ENCODE measurements around the gene NFYB.

DNA sequence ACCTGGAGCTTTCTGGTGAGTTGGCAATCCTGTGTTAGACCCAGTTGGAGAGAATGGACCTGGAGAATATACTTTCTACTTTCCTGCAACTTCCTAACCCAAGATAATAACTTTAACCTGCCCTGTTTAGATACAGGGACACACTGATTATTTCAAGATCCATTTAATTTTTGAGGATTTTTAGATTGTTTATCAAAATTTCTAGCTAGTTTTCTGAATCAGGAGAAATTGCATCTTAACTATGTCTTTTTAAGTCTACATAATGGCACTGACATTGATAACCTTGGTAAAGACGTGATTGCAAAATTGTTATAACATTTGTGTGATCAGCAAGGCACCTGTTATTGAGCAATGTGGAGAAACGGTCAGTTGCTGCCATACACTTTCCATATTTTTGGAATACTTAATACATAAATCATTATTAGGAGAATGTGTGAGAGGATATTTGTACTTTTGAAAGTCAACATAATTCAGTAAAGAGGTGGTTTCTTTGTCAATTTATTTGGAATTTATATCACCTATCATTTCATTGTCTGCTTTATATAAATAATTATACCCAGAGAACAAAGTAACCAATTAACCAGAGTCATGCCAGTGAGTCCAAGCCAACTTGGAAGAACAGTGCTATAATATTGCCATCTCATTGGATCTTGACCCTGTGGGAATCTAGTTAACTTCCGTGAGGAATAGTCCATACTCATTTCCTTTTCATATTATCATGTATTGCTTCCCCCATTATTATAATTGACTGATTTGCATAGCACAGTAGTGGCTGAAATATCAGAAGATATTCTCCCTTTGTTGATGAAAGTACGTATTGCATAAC is 28.4 kb downstream of the NFYB start:
- TF ChIP-seq, protein P1, sequence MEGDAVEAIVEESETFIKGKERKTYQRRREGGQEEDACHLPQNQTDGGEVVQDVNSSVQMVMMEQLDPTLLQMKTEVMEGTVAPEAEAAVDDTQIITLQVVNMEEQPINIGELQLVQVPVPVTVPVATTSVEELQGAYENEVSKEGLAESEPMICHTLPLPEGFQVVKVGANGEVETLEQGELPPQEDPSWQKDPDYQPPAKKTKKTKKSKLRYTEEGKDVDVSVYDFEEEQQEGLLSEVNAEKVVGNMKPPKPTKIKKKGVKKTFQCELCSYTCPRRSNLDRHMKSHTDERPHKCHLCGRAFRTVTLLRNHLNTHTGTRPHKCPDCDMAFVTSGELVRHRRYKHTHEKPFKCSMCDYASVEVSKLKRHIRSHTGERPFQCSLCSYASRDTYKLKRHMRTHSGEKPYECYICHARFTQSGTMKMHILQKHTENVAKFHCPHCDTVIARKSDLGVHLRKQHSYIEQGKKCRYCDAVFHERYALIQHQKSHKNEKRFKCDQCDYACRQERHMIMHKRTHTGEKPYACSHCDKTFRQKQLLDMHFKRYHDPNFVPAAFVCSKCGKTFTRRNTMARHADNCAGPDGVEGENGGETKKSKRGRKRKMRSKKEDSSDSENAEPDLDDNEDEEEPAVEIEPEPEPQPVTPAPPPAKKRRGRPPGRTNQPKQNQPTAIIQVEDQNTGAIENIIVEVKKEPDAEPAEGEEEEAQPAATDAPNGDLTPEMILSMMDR (IDR thresholded peaks at IDR 0.05), result no peak
- no peak for TF ChIP-seq POLR2A (IDR thresholded peaks at IDR 0.05)
